PC-9 (cell line): ENCODE measurements around the gene ARHGAP45.

Experiments
- CTCF ChIP-seq: fragments of 200-600 bp; sonication (generic); conservative IDR thresholded peaks from 2 replicates; pipeline ENCODE4 v1.6.1; 2017; ENCODE audit warnings: mixed run types, antibody characterized with exemption, mild to moderate bottlenecking, moderate library complexity
- EZH2 ChIP-seq: fragments of 200-600 bp; sonication (generic); IDR thresholded peaks from 2 replicates; pipeline ENCODE4 v1.8.0; 2017; ENCODE audit warnings: antibody characterized with exemption, low read depth

DNA sequence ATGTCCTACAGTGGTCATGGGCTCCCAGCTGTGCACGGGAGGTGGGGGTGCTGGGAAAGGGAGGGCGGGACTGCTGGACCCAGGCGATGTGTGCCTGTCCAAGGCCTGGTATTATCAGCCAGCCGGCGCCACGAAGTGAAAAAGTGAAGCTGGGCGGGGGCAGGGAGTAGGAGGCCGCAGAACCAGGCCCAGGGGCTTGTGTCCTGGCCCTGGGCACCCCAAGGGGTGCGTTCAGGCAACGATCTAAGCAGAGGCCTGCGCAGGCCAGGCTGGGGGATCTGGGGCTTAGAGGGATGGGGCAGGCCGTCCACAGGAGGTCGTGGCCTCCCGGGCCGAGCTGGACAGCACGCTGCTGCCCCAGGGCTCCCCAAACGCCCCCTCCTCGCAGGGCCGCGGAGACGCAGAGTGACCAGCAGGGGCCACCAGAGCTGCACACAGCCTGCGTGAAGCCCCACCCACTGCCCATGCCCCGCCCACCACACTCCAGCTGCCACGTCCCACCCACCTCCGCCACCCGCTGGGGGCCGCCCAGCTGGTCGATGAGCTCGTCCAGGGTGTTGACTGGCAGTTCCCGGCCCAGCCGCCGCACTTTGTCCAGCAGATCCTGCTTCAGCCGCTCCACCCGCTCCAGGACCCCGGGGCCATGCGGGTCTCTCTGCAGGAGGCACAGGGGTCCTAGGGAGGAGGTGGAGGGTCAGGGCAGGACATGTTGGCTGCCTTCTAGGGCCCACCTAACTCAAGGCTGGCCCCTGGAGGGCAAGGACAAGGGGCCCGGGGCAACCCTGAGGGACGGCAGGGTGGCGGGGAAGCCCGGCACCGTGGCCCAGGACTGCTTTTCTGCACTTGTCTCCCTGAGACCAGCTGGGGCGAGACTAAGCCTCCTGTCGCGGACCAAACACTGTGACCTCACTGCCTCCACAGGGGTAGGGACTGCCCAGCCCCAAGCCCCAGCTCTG, 46.3 kb downstream of the ARHGAP45 start:
- TF ChIP-seq CTCF (peak; percentile 82), EZH2 (no peak)
